ENCODE measurements around the gene SCN7A. TPM values are rescaled to one million over a fixed set of nuclear protein-coding genes. Genes with fewer than 3 reads are reported as not detected.
"Not testable (repeated sequence)": the region's sequence is repeated elsewhere in the genome, so short reads cannot be mapped to it uniquely, and the experiment has no call there.

SCN7A gene
- total and polyA plus RNA-seq, 3 donors from 2014 or later, result 3.3 to 13.8 (median 8.7) TPM

GRCh38 chr2:166364476-166365161 is 129.4 kb downstream of the SCN7A start:
- intact Hi-C loops (cut with DNase I; ENCODE audit: low total_unique reads), result no loop called here
- H3K9me3 ChIP-seq, result no peaks in the 10 kb centered on the region
- H3K4me1 ChIP-seq, result no peaks in the 10 kb centered on the region
- H3K27ac ChIP-seq, result no peak overlapping the region
- H3K36me3 ChIP-seq (ENCODE audit: low read depth, missing control alignments), result no peaks in the 10 kb centered on the region
- 80% methylated on average over 9 of the region's 9 CpGs for WGBS, 2 donors
- no peak for TF ChIP-seq CTCF (IDR thresholded peaks at IDR 0.05)
- no peak for TF ChIP-seq POLR2A (IDR thresholded peaks at IDR 0.05)
- DNase-seq, result no peak
- H3K27me3 ChIP-seq, result no peaks in the 10 kb centered on the region
- H3K4me3 ChIP-seq, result no peak overlapping the region

- H3K9me3 ChIP-seq, result no peaks in the 10 kb centered on the region
- no peaks in the 10 kb centered on the region for H3K4me1 ChIP-seq
- intact Hi-C loops (cut with DNase I; ENCODE audit: low total_unique reads), result no loop called here
- H3K4me3 ChIP-seq, result no peak overlapping the region
- TF ChIP-seq POLR2A (IDR thresholded peaks at IDR 0.05), result no peak
- TF ChIP-seq CTCF (IDR thresholded peaks at IDR 0.05), result peak in 2 of 3 experiments; percentile 2 to 16
- no peaks in the 10 kb centered on the region for H3K27me3 ChIP-seq
- no peak overlapping the region for H3K27ac ChIP-seq
- 71 to 75% methylated on average over 3 of the region's 3 CpGs for whole genome bisulfite sequencing, 2 donors
- DNase-seq, result no peak
- no peaks in the 10 kb centered on the region for H3K36me3 ChIP-seq (ENCODE audit: low read depth, missing control alignments)
Measured at GRCh38 chr2:166361351-166362153, 132.5 kb downstream of the SCN7A start.

- DNase-seq, result no peak
- Histone ChIP-seq H3K27ac (no peak overlapping the region), H3K4me1 (no peaks in the 10 kb centered on the region), H3K36me3 (ENCODE audit: low read depth, missing control alignments) (no peaks in the 10 kb centered on the region), H3K27me3 (no peaks in the 10 kb centered on the region), H3K9me3 (no peaks in the 10 kb centered on the region), H3K4me3 (no peak overlapping the region)
- TF ChIP-seq POLR2A (IDR thresholded peaks at IDR 0.05), result no peak
- TF ChIP-seq CTCF (IDR thresholded peaks at IDR 0.05), result no peak
- intact Hi-C loops (cut with DNase I; ENCODE audit: low total_unique reads), result no loop called here
- 59 to 68% methylated on average over 2 of the region's 2 CpGs for WGBS, 2 donors
Measured at GRCh38 chr2:166360906-166361305, 133.1 kb downstream of the SCN7A start.

GRCh38 chr2:166360426-166360825 is 133.6 kb downstream of the SCN7A start:
- intact Hi-C loops (cut with DNase I; ENCODE audit: low total_unique reads), result no loop called here

GRCh38 chr2:166357950-166358321 is 136.1 kb downstream of the SCN7A start:
- 91 to 98% methylated on average over 4 of the region's 4 CpGs for WGBS, 2 donors
- DNase-seq; intact Hi-C loops (cut with DNase I; ENCODE audit: low total_unique reads); H3K4me3 ChIP-seq; H3K27ac ChIP-seq; H3K27me3 ChIP-seq; H3K9me3 ChIP-seq; H3K36me3 ChIP-seq (ENCODE audit: low read depth, missing control alignments); H3K4me1 ChIP-seq: not testable (repeated sequence)

More at GRCh38 chr2:166360426-166360825, 133.6 kb downstream of the SCN7A start:
- Histone ChIP-seq H3K9me3 (no peaks in the 10 kb centered on the region), H3K4me1 (no peaks in the 10 kb centered on the region), H3K4me3 (no peak overlapping the region), H3K27me3 (no peaks in the 10 kb centered on the region), H3K36me3 (ENCODE audit: low read depth, missing control alignments) (no peaks in the 10 kb centered on the region), H3K27ac (no peak overlapping the region)
- TF ChIP-seq POLR2A (IDR thresholded peaks at IDR 0.05), result no peak
- TF ChIP-seq CTCF (IDR thresholded peaks at IDR 0.05), result no peak
- no peak for DNase-seq

All from testis (tissue), 3 donors.